Head of caudate nucleus (tissue), 42 donors: ENCODE data around the gene SPACA7.
"Not testable (repeated sequence)": the region's sequence is repeated elsewhere in the genome, so short reads cannot be mapped to it uniquely, and the experiment has no call there.

Source experiments
- DNase-seq, 42 donors: peaks; one replicate each; pipeline versions ENCODE4 v3.0.0 to v3.0.0-alpha.2; 2020 to 2021; ENCODE audit warnings: mixed read lengths in 7 of 42
- intact Hi-C: fragments of 100-400 bp; cut with DNase I; formaldehyde crosslinking; loops from one replicate; pipeline ENCODE4 v1.15.0; 2022

The SPACA7 gene

GRCh38 chr13:112397108-112397507 is 21.0 kb downstream of the SPACA7 start:
- no peak for DNase-seq
- intact Hi-C loops, result no loop called here

GRCh38 chr13:112398347-112398746 is 22.2 kb downstream of the SPACA7 start:
- intact Hi-C loops, DNase-seq: not testable (repeated sequence)

- intact Hi-C loops, result not testable (repeated sequence)
Observed at GRCh38 chr13:112409828-112410227, 33.7 kb downstream of the SPACA7 start.

GRCh38 chr13:112416647-112417046 is 40.5 kb downstream of the SPACA7 start:
- intact Hi-C loops, result no loop called here
- no peak for DNase-seq

More at GRCh38 chr13:112409828-112410227, 33.7 kb downstream of the SPACA7 start:
- DNase-seq, result not testable (repeated sequence)

- intact Hi-C loops, result no loop called here
- DNase-seq, result no peak
Observed at GRCh38 chr13:112417079-112417478, 40.9 kb downstream of the SPACA7 start.

- intact Hi-C loops, result no loop called here
- DNase-seq, result no peak
Observed at GRCh38 chr13:112424098-112424497, 47.9 kb downstream of the SPACA7 start.

- DNase-seq, result no peak
- intact Hi-C loops, result no loop called here
Observed at GRCh38 chr13:112428704-112429103, 52.5 kb downstream of the SPACA7 start.

GRCh38 chr13:112431734-112432133 is 55.6 kb downstream of the SPACA7 start:
- DNase-seq, result peak in 1 of 42 donors; percentile 25
- intact Hi-C loops, result no loop called here

GRCh38 chr13:112432734-112433133 is 56.6 kb downstream of the SPACA7 start:
- DNase-seq, intact Hi-C loops: not testable (repeated sequence)

- intact Hi-C loops, result not testable (repeated sequence)
- peak in 1 of 42 donors; percentile 32 for DNase-seq
Observed at GRCh38 chr13:112433517-112433916, 57.4 kb downstream of the SPACA7 start.

GRCh38 chr13:112434032-112434431 is 57.9 kb downstream of the SPACA7 start:
- intact Hi-C loops, result no loop called here
- DNase-seq, result no peak

GRCh38 chr13:112434937-112435523 is 58.9 kb downstream of the SPACA7 start:
- DNase-seq, result no peak
- intact Hi-C loops, result no loop called here

- no peak for DNase-seq
- intact Hi-C loops, result no loop called here
Observed at GRCh38 chr13:112435973-112436372, 59.8 kb downstream of the SPACA7 start.

GRCh38 chr13:112438094-112438493 is 61.9 kb downstream of the SPACA7 start:
- intact Hi-C loops, result no loop called here
- no peak for DNase-seq

- intact Hi-C loops, result no loop called here
Observed at GRCh38 chr13:112438515-112438914, 62.4 kb downstream of the SPACA7 start.

GRCh38 chr13:112441226-112441625 is 65.1 kb downstream of the SPACA7 start:
- intact Hi-C loops, result no loop called here
- DNase-seq, result peak in 2 of 42 donors; percentile 19 to 22

More at GRCh38 chr13:112438515-112438914, 62.4 kb downstream of the SPACA7 start:
- DNase-seq, result no peak

GRCh38 chr13:112441779-112442310 is 65.7 kb downstream of the SPACA7 start:
- intact Hi-C loops, result no loop called here
- peak in 2 of 42 donors; percentile 15 to 32 for DNase-seq

- intact Hi-C loops, result no loop called here
- DNase-seq, result peak in 2 of 42 donors; percentile 33 to 36
Observed at GRCh38 chr13:112442483-112443090, 66.4 kb downstream of the SPACA7 start.

GRCh38 chr13:112443191-112443994 is 67.2 kb downstream of the SPACA7 start:
- peak in 29 of 42 donors; percentile 5 to 64 (median 42) for DNase-seq
- intact Hi-C loops, result no loop called here

GRCh38 chr13:112443995-112444311 is 67.8 kb downstream of the SPACA7 start:
- intact Hi-C loops, result loop anchor here (2.0 kb wide), 1 partner anchor 969 kb away; no protein-coding TSS in a partner anchor
- peak; percentile 48 to 90 (median 76) for DNase-seq
